SK-N-SH (cell line): ENCODE results near the gene CDK5RAP2. TPM values are rescaled to one million over a fixed set of nuclear protein-coding genes. Genes with fewer than 3 reads are reported as not detected.

Experiments
- CTCF ChIA-PET: fragments of 300-600, 350-600 bp; formaldehyde crosslinking; extraction: SDS; loops from one replicate; lab custom pipeline; 2021; lab: Yijun Ruan, JAX
- POLR2A ChIA-PET: fragments of 350-600 bp; sonication (Branson Sonifier 250); formaldehyde crosslinking; extraction: SDS; loops from one replicate; lab custom pipeline; 2020; ENCODE audit warnings: antibody characterized with exemption, inconsistent platforms; lab: Yijun Ruan, JAX
- DNase-seq: peaks from one replicate; pipeline ENCODE4 v3.0.0; 2012
- H2AFZ ChIP-seq: fragments of 200-600 bp; sonication (generic); 2 replicates; pipeline ENCODE4 v1.8.1; 2016; ENCODE audit warnings: antibody characterized with exemption, mild to moderate bottlenecking, low read depth
- H3F3A ChIP-seq: fragments of 200-600 bp; sonication (generic); replicated peaks from 2 replicates; pipeline ENCODE3; 2016; ENCODE audit warnings: antibody characterized with exemption, mild to moderate bottlenecking; ENCODE audit not compliant: insufficient read depth
- H3K27ac ChIP-seq, 2 experiments: fragments of 200-500 bp in 1 of 2; fragments of 200-600 bp in 1 of 2; sonication (Bioruptor generic) in 1 of 2; sonication (generic), shearing (Covaris generic) in 1 of 2; 2 replicates each; pipeline versions ENCODE4 v1.5.1 to v1.6.1; 2014 to 2016; ENCODE audit warnings: low read depth in 2 of 2, inconsistent platforms in 1 of 2, low read length in 1 of 2, mild to moderate bottlenecking in 1 of 2, mixed read lengths in 1 of 2
- H3K27me3 ChIP-seq: fragments of 200-600 bp; sonication (generic), shearing (Covaris generic); 2 replicates; pipeline ENCODE4 v1.6.1; 2016; ENCODE audit warnings: mixed run types; ENCODE audit not compliant: insufficient read depth
- H3K36me3 ChIP-seq, 2 experiments: fragments of 200-500 bp in 1 of 2; fragments of 200-600 bp in 1 of 2; sonication (Bioruptor generic) in 1 of 2; sonication (generic) in 1 of 2; replicated peaks in 1 of 2; 2 replicates each; pipeline versions ENCODE3 to v1.5.1; 2014 to 2016; ENCODE audit warnings: low read length in 1 of 2, mild to moderate bottlenecking in 1 of 2; ENCODE audit not compliant: insufficient read depth in 2 of 2, control insufficient read depth in 1 of 2
- H3K4me1 ChIP-seq, 2 experiments: fragments of 200-500 bp in 1 of 2; fragments of 200-600 bp in 1 of 2; sonication (Bioruptor generic) in 1 of 2; sonication (generic), shearing (Covaris generic) in 1 of 2; 2 replicates each; pipeline versions ENCODE4 v1.5.1 to v1.6.1; 2014 to 2016; ENCODE audit warnings: low read depth in 1 of 2, low read length in 1 of 2, mixed run types in 1 of 2; ENCODE audit not compliant: insufficient read depth in 2 of 2, control insufficient read depth in 1 of 2
- H3K4me2 ChIP-seq: fragments of 200-600 bp; sonication (generic), shearing (Covaris generic); 2 replicates; pipeline ENCODE4 v1.6.1; 2017; ENCODE audit warnings: mixed run types
- H3K4me3 ChIP-seq, 2 experiments: fragments of 200-500 bp in 1 of 2; fragments of 200-600 bp in 1 of 2; sonication (Bioruptor generic) in 1 of 2; sonication (generic), shearing (Covaris generic) in 1 of 2; 2 replicates each; pipeline versions ENCODE4 v1.5.1 to v1.8.1; 2014 to 2016; ENCODE audit warnings: low read depth in 2 of 2, inconsistent platforms in 1 of 2, low read length in 1 of 2, mild to moderate bottlenecking in 1 of 2, mixed read lengths in 1 of 2, moderate library complexity in 1 of 2
- H3K79me2 ChIP-seq: fragments of 200-600 bp; sonication (generic); 2 replicates; pipeline ENCODE4 v1.8.1; 2017; ENCODE audit warnings: mild to moderate bottlenecking; ENCODE audit not compliant: insufficient read depth
- H3K9ac ChIP-seq: fragments of 200-600 bp; sonication (generic); 2 replicates; pipeline ENCODE4 v1.6.1; 2017; ENCODE audit warnings: mixed run types
- H3K9me2 ChIP-seq: fragments of 200-600 bp; sonication (generic); 2 replicates; pipeline ENCODE4 v1.6.1; 2017; ENCODE audit warnings: mixed run types
- H3K9me3 ChIP-seq: fragments of 200-600 bp; sonication (generic); 2 replicates; pipeline ENCODE4 v1.6.1; 2017; ENCODE audit warnings: mixed run types, mild to moderate bottlenecking, moderate library complexity
- H4K20me1 ChIP-seq: fragments of 200-600 bp; sonication (generic); 2 replicates; pipeline ENCODE4 v1.6.1; 2017; ENCODE audit warnings: mild to moderate bottlenecking, mixed run types; ENCODE audit not compliant: insufficient read depth
- CTCF ChIP-seq: fragments of 200-600 bp; sonication (generic); IDR thresholded peaks from 2 replicates; pipeline ENCODE4 v1.6.1; 2017; ENCODE audit warnings: antibody characterized with exemption, mild to moderate bottlenecking, moderate library complexity
- ELF1 ChIP-seq: IDR thresholded peaks from 2 replicates; pipeline ENCODE4 v1.4.0; 2012
- FOSL2 ChIP-seq: IDR thresholded peaks from 2 replicates; pipeline ENCODE4 v1.4.0; 2012; ENCODE audit warnings: low read depth, mild to moderate bottlenecking, moderate library complexity, borderline replicate concordance
- FOXJ3 ChIP-seq: sonication (generic); formaldehyde crosslinking; IDR thresholded peaks from 2 replicates; pipeline ENCODE4 v1.5.1; 2020; ENCODE audit warnings: mild to moderate bottlenecking, missing genetic modification reagents
- GABPA ChIP-seq: IDR thresholded peaks from 2 replicates; pipeline ENCODE4 v1.4.0; 2012; ENCODE audit warnings: low read depth, mild to moderate bottlenecking
- GATA2 ChIP-seq: sonication (generic); formaldehyde crosslinking; IDR thresholded peaks from 2 replicates; pipeline ENCODE4 v1.5.0; 2020; ENCODE audit warnings: mild to moderate bottlenecking, missing genetic modification reagents
- JUND ChIP-seq: IDR thresholded peaks from 2 replicates; pipeline ENCODE4 v1.4.0; 2012
- MXI1 ChIP-seq: IDR thresholded peaks from 2 replicates; pipeline ENCODE4 v1.6.1; 2012; ENCODE audit warnings: mild to moderate bottlenecking, low read depth, low read length, improper control_type of control experiment
- NFIC ChIP-seq: IDR thresholded peaks from 2 replicates; pipeline ENCODE4 v1.4.0; 2012; ENCODE audit warnings: borderline replicate concordance
- POLR2AphosphoS5 ChIP-seq: IDR thresholded peaks from 2 replicates; pipeline ENCODE4 v1.6.1; 2012; ENCODE audit warnings: low read depth, low read length
- RAD21 ChIP-seq: IDR thresholded peaks from 2 replicates; pipeline ENCODE4 v1.6.1; 2012; ENCODE audit warnings: mild to moderate bottlenecking, low read length
- SIN3A ChIP-seq: IDR thresholded peaks from 2 replicates; pipeline ENCODE4 v1.6.1; 2012; ENCODE audit warnings: low read depth, mild to moderate bottlenecking, low read length, moderate library complexity, borderline replicate concordance
- SMC3 ChIP-seq: IDR thresholded peaks from 2 replicates; pipeline ENCODE4 v1.6.1; 2012; ENCODE audit warnings: low read depth, low read length, improper control_type of control experiment
- TAF1 ChIP-seq: IDR thresholded peaks from 2 replicates; pipeline ENCODE4 v1.6.1; 2012; ENCODE audit warnings: low read depth, mild to moderate bottlenecking, low read length, moderate library complexity, borderline replicate concordance
- TCF12 ChIP-seq: IDR thresholded peaks from 2 replicates; pipeline ENCODE4 v1.4.0; 2012
- USF1 ChIP-seq: IDR thresholded peaks from 2 replicates; pipeline ENCODE4 v1.4.0; 2012; ENCODE audit warnings: low read depth, borderline replicate concordance
- YY1 ChIP-seq: IDR thresholded peaks from 2 replicates; pipeline ENCODE4 v1.4.0; 2012; ENCODE audit warnings: low read depth, mild to moderate bottlenecking
- ZBTB33 ChIP-seq: IDR thresholded peaks from 2 replicates; pipeline ENCODE4 v1.4.0; 2012; ENCODE audit warnings: low read depth, borderline replicate concordance
- WGBS: methylation state at CpG from one replicate; pipeline ENCODE4 v1.1.6; 2017; ENCODE audit warnings: low lambda C conversion rate; 5-methylcytosine and 5-hydroxymethylcytosine counted together
- polyA plus RNA-seq, 3 experiments: library from polyadenylated mRNA; depleted of rRNA; stranded (reverse); fragments of >200 nt; gene quantifications; 2 replicates each; pipeline ENCODE4 v1.2.3, GENCODE V29; 2012

CDK5RAP2 gene
- polyA plus RNA-seq, 1 of the 3 experiments (the other 2 are of a cell fraction), result 20.7 TPM

- no peak overlapping the region for H3K4me3 ChIP-seq
- peaks cover 28 to 69% of the 10 kb centered on the region in 2 experiments for H3K36me3 ChIP-seq
- no peaks in the 10 kb centered on the region for H3K79me2 ChIP-seq
- TF ChIP-seq GABPA (no peak), CTCF (peak; percentile 56), RAD21 (peak; percentile 60), SMC3 (peak; percentile 27)
- DNase-seq, result peak; percentile 32
- H3K4me2 ChIP-seq, result no peak overlapping the region
- H4K20me1 ChIP-seq, result no peaks in the 10 kb centered on the region
- H3K27me3 ChIP-seq, result no peaks in the 10 kb centered on the region
- H3K27ac ChIP-seq, result no peak overlapping the region
- ChIA-PET POLR2A (no interaction called here), CTCF (interaction anchor here (0.7 to 2.0 kb wide), 15 partner anchors 12 to 135 kb away, joined by 3 to 7 read pairs (median 4); no protein-coding TSS in a partner anchor)
- H3K9me3 ChIP-seq, result no peaks in the 10 kb centered on the region
- H3K9me2 ChIP-seq, result no peaks in the 10 kb centered on the region
- peaks cover 12% of the 10 kb centered on the region for H3F3A ChIP-seq
- no peak overlapping the region for H2AFZ ChIP-seq
- WGBS, result 89% methylated on average over 9 of the region's 9 CpGs
- H3K4me1 ChIP-seq, result peaks cover 5 to 22% of the 10 kb centered on the region in 2 experiments; a peak in 2 of 4 replicates
- H3K9ac ChIP-seq, result no peak overlapping the region
These were observed 141.0 kb downstream of the CDK5RAP2 start for GRCh38 chr9:120438836-120439546.

- Histone ChIP-seq H3F3A (peaks cover 12% of the 10 kb centered on the region), H3K9me2 (no peaks in the 10 kb centered on the region), H3K27ac (no peak overlapping the region; a peak in 1 of 4 replicates), H3K4me3 (no peak overlapping the region), H3K9ac (no peak overlapping the region), H3K36me3 (peaks cover 24 to 67% of the 10 kb centered on the region in 2 experiments), H3K4me1 (peaks cover 5 to 15% of the 10 kb centered on the region in 2 experiments; a peak in 2 of 4 replicates), H3K27me3 (no peaks in the 10 kb centered on the region), H3K4me2 (no peak overlapping the region), H2AFZ (no peak overlapping the region), H4K20me1 (no peaks in the 10 kb centered on the region), H3K79me2 (no peaks in the 10 kb centered on the region), H3K9me3 (no peaks in the 10 kb centered on the region)
- TF ChIP-seq RAD21 (no peak), JUND (no peak), TAF1 (no peak), CTCF (no peak), FOSL2 (no peak), USF1 (no peak), POLR2AphosphoS5 (no peak), NFIC (no peak), YY1 (no peak), MXI1 (no peak), TCF12 (no peak), GATA2 (CRISPR knock-in tag) (no peak), SIN3A (no peak), ZBTB33 (no peak), ELF1 (no peak), FOXJ3 (CRISPR knock-in tag) (no peak)
- DNase-seq, result no peak
- ChIA-PET POLR2A (no interaction called here), CTCF (interaction anchor here (0.8 to 2.0 kb wide), 11 partner anchors 11 to 174 kb away, joined by 3 to 7 read pairs (median 3); no protein-coding TSS in a partner anchor)
- WGBS, result 91% methylated on average over 2 of the region's 2 CpGs
These were observed 141.9 kb downstream of the CDK5RAP2 start for GRCh38 chr9:120438111-120438510.
